Skeletal muscle tissue (tissue), 4 donors: ENCODE data around the gene PACRG. TPM values are rescaled to one million over a fixed set of nuclear protein-coding genes. Genes with fewer than 3 reads are reported as not detected.

ENCODE experiments used
- H3K27ac ChIP-seq: one replicate; pipeline ENCODE4 v1.7.0; 2013; ENCODE audit warnings: mild to moderate bottlenecking, low read depth, low read length, inconsistent platforms
- H3K27me3 ChIP-seq, 3 donors: one replicate each; pipeline ENCODE4 v1.7.0; 2013; ENCODE audit warnings: low read length in 3 of 3; ENCODE audit not compliant: control insufficient read depth in 3 of 3, insufficient read depth in 3 of 3
- H3K36me3 ChIP-seq, 3 donors: one replicate each; pipeline ENCODE4 v1.7.0; 2013; ENCODE audit warnings: low read length in 3 of 3; ENCODE audit not compliant: control insufficient read depth in 3 of 3, insufficient read depth in 3 of 3
- H3K4me1 ChIP-seq, 3 donors: one replicate each; pipeline ENCODE4 v1.7.0; 2013; ENCODE audit warnings: low read length in 3 of 3, mild to moderate bottlenecking in 3 of 3; ENCODE audit not compliant: control insufficient read depth in 3 of 3, insufficient read depth in 3 of 3
- H3K4me3 ChIP-seq, 3 donors: one replicate each; pipeline ENCODE4 v1.7.0; 2013; ENCODE audit warnings: low read length in 3 of 3
- H3K9ac ChIP-seq, 3 donors: one replicate each; pipeline ENCODE4 v1.7.0; 2013; ENCODE audit warnings: low read length in 3 of 3, mild to moderate bottlenecking in 3 of 3, moderate library complexity in 2 of 3, low read depth in 1 of 3
- H3K9me3 ChIP-seq, 3 donors: one replicate each; pipeline ENCODE4 v1.7.0; 2013; ENCODE audit warnings: low read length in 3 of 3; ENCODE audit not compliant: control insufficient read depth in 3 of 3
- total RNA-seq: library from RNA; depleted of rRNA; stranded (reverse); fragments of >200 nt; gene quantifications from one replicate; pipeline ENCODE4 v1.2.3, GENCODE V29; 2014
- donor health status: Osteomylitis.

Gene PACRG
- total RNA-seq, 1 donor from 2014 or later = 1.0 TPM

DNA sequence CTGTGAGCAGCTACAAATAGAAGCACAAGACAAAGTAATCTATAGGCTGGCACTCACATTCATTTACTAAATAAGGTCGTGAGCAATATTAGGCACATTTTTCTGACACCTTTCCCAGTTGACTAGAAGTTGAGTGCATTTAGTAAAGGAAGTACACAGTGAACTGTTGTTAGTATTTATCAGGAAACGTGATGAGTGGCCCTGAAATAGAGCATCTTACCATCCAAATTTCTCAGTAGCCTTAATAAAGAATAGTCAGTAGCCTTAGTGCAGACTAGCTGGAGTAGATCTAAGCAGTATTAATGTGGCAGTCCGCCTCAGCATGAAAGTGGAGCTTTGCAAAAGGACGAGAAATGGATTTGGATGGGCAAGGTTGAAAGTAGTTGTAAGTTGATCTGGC, 481.2 kb downstream of the PACRG start:
- Histone ChIP-seq H3K36me3 (no peaks in the 10 kb centered on the region), H3K4me3 (no peak overlapping the region), H3K27me3 (no peaks in the 10 kb centered on the region), H3K9me3 (peaks cover 2 to 7% (median 2%) of the 10 kb centered on the region in 3 donors), H3K4me1 (no peaks in the 10 kb centered on the region), H3K27ac (no peak overlapping the region), H3K9ac (no peak overlapping the region)

DNA sequence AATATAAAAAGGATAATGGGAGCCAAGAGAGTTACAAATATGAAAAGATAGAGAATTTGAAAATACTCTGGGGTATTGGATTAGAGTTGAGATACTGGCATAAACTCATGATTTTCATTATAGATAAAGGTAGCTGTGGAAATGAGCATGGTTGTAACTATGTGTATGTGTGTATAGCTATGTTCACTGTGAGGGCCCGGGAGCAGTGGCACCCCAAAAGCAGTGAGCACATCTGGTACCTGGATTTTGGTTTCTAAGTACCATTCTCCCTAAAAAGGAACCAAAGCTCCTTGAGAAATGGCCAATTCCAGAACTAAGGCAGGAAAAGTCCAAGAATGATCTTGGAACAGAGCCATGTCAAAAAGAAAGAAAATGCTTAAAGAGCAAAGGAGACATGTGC, 484.3 kb downstream of the PACRG start:
- H3K4me3 ChIP-seq = no peak overlapping the region
- no peak overlapping the region for H3K9ac ChIP-seq
- H3K36me3 ChIP-seq = no peaks in the 10 kb centered on the region
- H3K27me3 ChIP-seq = no peaks in the 10 kb centered on the region
- H3K9me3 ChIP-seq = peaks cover 0 to 7% (median 2%) of the 10 kb centered on the region in 3 donors
- H3K27ac ChIP-seq = no peak overlapping the region
- no peaks in the 10 kb centered on the region for H3K4me1 ChIP-seq

DNA sequence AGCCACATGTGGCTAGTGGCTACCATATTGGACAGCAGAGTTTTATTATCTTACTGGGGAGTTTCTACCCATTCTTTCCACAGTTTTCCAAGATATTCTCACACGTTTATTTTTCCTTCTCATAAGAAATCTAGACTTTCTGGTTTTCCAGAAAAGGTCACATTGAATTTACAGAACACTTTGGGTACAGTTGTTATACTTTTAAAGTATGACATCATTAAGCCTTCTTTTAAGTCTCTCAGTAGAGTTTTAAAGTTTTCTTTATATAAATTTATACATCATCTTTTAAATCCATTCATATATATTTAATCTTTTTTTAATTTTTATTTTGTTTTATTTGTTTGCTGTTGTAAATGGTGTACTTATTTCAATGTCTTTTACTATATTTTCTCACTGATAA, 486.5 kb downstream of the PACRG start:
- Histone ChIP-seq H3K9me3 (peaks cover 0 to 7% (median 2%) of the 10 kb centered on the region in 3 donors), H3K36me3 (no peaks in the 10 kb centered on the region), H3K9ac (no peak overlapping the region), H3K27ac (no peak overlapping the region), H3K27me3 (no peaks in the 10 kb centered on the region), H3K4me3 (no peak overlapping the region), H3K4me1 (no peaks in the 10 kb centered on the region)

DNA sequence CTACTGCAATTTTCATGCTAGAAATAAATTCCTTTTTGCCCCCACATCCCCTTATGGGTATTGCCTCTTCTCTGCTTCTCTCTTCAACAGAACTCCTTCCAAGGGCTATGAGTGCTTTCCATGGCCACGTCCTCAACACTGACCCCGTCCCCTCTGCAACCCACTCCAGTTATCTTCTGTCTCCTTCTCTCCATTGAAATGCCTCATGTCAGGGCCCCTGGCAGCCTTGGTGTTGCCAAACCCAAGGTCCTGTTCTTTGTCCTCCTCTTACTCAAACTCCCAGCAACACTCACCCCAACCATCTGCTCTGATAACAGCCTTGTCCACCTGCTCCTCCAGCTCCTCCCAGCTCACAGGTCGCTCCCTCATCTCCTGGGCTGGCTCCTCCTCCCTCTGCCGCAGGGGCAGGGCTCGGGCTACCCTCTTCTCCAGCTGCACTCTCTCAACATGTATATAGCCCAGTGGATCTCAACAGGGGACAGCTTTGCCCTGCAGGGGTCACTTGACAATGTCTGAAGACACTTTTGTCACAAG, 490.7 kb downstream of the PACRG start:
- Histone ChIP-seq H3K9ac (no peak overlapping the region), H3K9me3 (no peaks in the 10 kb centered on the region), H3K27me3 (no peaks in the 10 kb centered on the region), H3K4me1 (no peaks in the 10 kb centered on the region), H3K36me3 (no peaks in the 10 kb centered on the region), H3K27ac (no peak overlapping the region), H3K4me3 (no peak overlapping the region)

DNA sequence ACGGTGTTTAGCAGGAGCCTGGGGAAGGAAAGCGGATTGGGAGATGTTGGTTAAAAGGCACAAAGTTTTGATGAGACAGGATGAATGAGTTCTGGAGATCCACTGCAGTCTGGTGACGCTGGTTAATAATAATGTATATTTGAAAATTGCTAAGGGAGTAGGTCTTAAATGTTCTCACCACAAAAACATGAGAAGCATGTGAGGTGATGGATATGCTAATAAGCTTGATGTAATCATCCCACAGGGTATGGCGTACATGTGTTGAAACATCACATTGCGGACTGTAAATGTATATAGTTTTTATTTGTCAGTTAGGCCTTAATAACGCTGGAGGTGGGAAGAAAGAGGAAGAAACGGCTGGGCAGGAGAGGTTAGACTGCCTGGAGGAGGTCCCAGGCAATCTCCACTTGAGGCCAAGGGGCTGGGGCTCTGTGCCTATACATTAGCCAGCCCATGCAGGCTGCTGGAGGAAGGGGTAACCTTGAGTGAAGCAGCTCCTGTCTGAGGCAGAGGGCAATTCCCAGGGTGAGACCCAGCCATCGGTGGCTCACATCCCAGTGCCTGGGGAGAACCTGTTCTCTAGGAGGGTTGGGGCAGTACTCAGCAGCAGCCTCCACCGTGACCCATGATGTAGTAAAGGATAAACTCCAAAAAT, 498.5 kb downstream of the PACRG start:
- no peak overlapping the region for H3K4me3 ChIP-seq
- H3K9ac ChIP-seq = no peak overlapping the region
- H3K4me1 ChIP-seq = no peaks in the 10 kb centered on the region
- H3K9me3 ChIP-seq = peaks cover 0 to 2% (median 0%) of the 10 kb centered on the region in 3 donors
- H3K36me3 ChIP-seq = no peaks in the 10 kb centered on the region
- H3K27ac ChIP-seq = no peak overlapping the region
- H3K27me3 ChIP-seq = no peaks in the 10 kb centered on the region

DNA sequence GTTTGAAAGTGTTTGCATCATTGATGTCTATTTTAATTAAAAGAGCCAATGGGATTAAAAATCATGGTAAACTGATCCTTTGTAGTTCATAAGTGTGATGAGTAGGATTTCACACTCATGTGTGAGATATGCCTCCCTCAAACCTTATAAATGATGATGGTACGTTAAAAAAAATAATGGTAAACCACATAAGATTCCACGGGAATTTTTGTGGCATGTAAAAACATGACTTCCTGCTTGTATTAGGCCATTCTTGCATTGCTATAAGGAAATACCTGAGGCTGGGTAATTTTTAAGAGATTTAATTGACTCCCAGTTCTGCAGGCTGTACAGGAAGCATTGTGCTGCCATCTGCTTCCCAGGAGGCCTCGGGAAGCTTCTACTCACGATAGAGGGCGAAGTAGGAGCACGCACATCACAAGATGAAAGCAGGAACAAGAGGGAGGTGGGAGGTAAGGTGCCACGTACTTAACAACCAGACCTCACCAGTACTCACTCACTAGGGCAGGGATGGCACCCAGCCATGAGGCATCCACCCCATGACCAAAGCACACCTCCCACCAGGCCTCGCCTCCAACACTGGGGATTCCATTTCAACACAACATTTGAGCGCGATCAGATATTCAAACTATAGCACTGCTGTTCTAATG, 499.2 kb downstream of the PACRG start:
- no peak overlapping the region for H3K4me3 ChIP-seq
- no peaks in the 10 kb centered on the region for H3K4me1 ChIP-seq
- H3K27me3 ChIP-seq = no peaks in the 10 kb centered on the region
- no peaks in the 10 kb centered on the region for H3K36me3 ChIP-seq
- no peak overlapping the region for H3K27ac ChIP-seq
- H3K9ac ChIP-seq = no peak overlapping the region
- peaks cover 0 to 2% (median 0%) of the 10 kb centered on the region in 3 donors for H3K9me3 ChIP-seq

DNA sequence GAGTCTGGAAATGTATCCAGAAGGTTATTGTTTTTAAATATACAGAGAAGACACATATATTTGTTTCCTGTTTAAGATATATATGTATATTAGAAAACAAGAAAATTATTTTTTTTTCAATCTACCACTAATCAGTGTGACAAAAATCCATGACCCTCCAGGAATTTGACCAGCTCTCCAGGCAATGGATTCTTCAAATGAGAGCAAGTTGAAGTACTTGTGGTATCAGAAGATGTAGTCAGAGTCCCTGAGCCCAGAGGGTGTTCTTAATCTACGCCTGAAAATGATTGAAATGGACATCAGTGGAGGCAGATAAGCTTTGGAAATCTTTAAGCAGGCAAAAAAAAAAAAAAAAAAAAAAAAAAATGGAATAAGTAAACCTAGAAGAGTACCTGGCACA, 500.3 kb downstream of the PACRG start:
- Histone ChIP-seq H3K9ac (no peak overlapping the region), H3K9me3 (peaks cover 0 to 2% (median 0%) of the 10 kb centered on the region in 3 donors), H3K36me3 (no peaks in the 10 kb centered on the region), H3K27ac (no peak overlapping the region), H3K4me1 (no peaks in the 10 kb centered on the region), H3K27me3 (no peaks in the 10 kb centered on the region), H3K4me3 (no peak overlapping the region)

DNA sequence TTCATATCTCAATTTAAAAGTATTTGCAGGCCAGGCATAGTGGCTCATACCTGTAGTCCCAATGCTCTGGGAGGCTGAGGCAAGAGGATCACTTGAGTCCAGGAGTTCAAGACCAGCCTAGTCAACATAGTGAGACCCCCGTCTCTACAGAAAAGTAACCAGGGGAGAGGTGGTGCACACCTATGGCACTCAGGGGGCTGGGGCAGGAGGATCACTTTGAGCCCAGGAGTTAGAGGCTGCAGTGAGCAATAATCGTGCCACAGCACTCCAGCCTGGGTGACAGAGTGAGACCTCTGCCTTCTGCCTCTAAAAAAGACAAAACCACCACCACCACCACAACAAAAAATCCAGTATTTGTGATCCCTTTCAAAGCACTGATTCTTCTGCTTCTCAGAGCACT, 501.3 kb downstream of the PACRG start:
- H3K9me3 ChIP-seq = peaks cover 0 to 2% (median 0%) of the 10 kb centered on the region in 3 donors
- H3K27me3 ChIP-seq = no peaks in the 10 kb centered on the region
- no peak overlapping the region for H3K4me3 ChIP-seq
- H3K4me1 ChIP-seq = no peaks in the 10 kb centered on the region
- no peak overlapping the region for H3K9ac ChIP-seq
- no peak overlapping the region for H3K27ac ChIP-seq
- no peaks in the 10 kb centered on the region for H3K36me3 ChIP-seq

DNA sequence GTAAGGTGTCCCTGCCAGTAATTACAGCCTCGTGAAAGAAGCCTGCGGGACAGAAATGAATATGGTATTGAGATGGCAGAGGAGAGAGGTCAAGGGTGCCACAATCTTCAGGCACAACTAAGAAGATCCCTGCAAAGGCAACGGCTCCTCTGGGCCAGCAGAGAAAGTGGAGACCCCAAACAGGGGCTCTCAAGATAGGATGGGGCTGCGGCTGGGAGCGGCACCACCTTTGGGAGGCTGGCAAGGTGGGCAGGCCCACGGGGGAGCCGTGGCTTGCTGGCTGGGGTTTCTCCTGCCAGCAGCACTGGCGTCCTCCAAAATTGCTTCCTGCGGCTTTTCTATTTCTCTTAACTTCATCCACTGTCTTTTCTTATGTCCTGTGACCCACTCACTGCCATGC, 503.1 kb downstream of the PACRG start:
- H3K36me3 ChIP-seq = no peaks in the 10 kb centered on the region

DNA sequence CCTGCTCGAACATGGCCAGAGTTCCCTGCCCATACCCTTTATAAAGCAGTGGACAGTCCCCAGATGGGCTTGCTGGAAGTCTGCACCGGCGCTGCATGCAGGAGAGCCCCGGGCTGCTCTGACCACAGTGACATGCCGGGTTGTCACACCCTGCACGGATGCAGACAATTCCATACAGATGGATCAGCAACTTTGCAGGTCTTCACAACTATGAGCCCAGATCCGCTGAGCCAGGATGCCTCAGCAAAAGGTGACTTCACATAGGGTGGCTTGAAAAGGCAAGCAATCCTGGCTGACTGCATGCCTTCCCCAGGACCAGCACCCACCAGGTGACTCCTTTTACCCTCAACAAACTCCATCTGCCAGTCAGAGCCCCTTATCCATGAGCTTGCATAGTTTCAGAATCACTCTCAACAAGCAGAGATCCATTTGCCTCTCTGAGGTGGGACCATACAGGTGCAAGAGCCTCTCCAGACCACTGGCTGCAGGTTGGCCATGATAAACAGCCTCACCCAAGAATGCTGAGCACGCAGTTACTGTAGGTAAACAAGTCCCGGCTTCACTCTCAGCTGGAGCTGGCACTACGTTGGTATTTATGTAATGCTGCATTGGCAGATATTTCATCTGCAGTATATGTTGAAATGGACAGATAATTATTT, 503.7 kb downstream of the PACRG start:
- Histone ChIP-seq H3K9ac (no peak overlapping the region), H3K27me3 (no peaks in the 10 kb centered on the region), H3K9me3 (peaks cover 0 to 2% (median 0%) of the 10 kb centered on the region in 3 donors), H3K4me1 (no peaks in the 10 kb centered on the region), H3K36me3 (no peaks in the 10 kb centered on the region), H3K4me3 (no peak overlapping the region), H3K27ac (no peak overlapping the region)

More for the DNA sequence above, 503.1 kb downstream of the PACRG start:
- H3K9ac ChIP-seq = no peak overlapping the region
- H3K27ac ChIP-seq = no peak overlapping the region
- peaks cover 0 to 2% (median 0%) of the 10 kb centered on the region in 3 donors for H3K9me3 ChIP-seq
- H3K4me1 ChIP-seq = no peaks in the 10 kb centered on the region
- no peak overlapping the region for H3K4me3 ChIP-seq
- no peaks in the 10 kb centered on the region for H3K27me3 ChIP-seq
